Measurements from ENCODE around the gene RAD51D. TPM values are rescaled to one million over a fixed set of nuclear protein-coding genes. Genes with fewer than 3 reads are reported as not detected.
A peak's percentile ranks its signal among the peaks of the same experiment; 100 is the strongest.
"Not testable (repeated sequence)": the region's sequence is repeated elsewhere in the genome, so short reads cannot be mapped to it uniquely, and the experiment has no call there.

RAD51D gene
- total RNA-seq, 1 donor from 2014 or later: 14.8 TPM

GRCh38 chr17:35117984-35118383 is 1.7 kb downstream of the RAD51D start:
- TF ChIP-seq CTCF (IDR thresholded peaks at IDR 0.05): peak; percentile 42
- no peak for DNase-seq (ENCODE audit: extremely low spot score, unreplicated experiment)
- Mint-ChIP-seq H3K9me3 (ENCODE audit: unreplicated experiment) (no peaks in the 10 kb centered on the region), H3K36me3 (ENCODE audit: unreplicated experiment) (no peaks in the 10 kb centered on the region), H3K27me3 (ENCODE audit: unreplicated experiment) (no peaks in the 10 kb centered on the region), H3K4me1 (ENCODE audit: unreplicated experiment) (peaks cover 32% of the 10 kb centered on the region), H3K27ac (ENCODE audit: unreplicated experiment) (peak overlapping the region; percentile 50), H3K4me3 (ENCODE audit: unreplicated experiment) (peak overlapping the region; percentile 82)

- no peak for DNase-seq (ENCODE audit: extremely low spot score, unreplicated experiment)
- Mint-ChIP-seq H3K9me3 (ENCODE audit: unreplicated experiment) (no peaks in the 10 kb centered on the region), H3K4me3 (ENCODE audit: unreplicated experiment) (no peak overlapping the region), H3K36me3 (ENCODE audit: unreplicated experiment) (no peaks in the 10 kb centered on the region), H3K4me1 (ENCODE audit: unreplicated experiment) (peaks cover 32% of the 10 kb centered on the region), H3K27ac (ENCODE audit: unreplicated experiment) (peak overlapping the region; percentile 12), H3K27me3 (ENCODE audit: unreplicated experiment) (no peaks in the 10 kb centered on the region)
- no peak for TF ChIP-seq CTCF (IDR thresholded peaks at IDR 0.05)
Measured at GRCh38 chr17:35116845-35117244, 2.8 kb downstream of the RAD51D start.

DNA sequence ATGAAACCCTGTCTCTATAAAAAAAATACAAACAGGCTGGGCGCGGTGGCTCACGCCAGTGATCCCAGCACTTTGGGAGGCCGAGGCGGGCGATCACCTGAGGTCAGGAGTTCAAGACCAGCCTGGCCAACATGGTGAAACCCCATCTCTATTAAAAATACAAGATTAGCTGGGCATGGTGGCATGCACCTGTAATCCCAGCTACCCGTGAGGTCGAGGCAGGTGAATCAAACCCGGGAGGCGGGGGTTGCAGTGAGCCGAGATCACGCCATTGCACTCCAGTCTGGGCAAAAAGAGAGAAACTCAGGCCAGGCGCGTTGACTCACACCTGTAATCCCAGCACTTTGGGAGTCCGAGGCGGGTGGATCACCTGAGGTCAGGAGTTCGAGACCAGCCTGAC is 8.9 kb downstream of the RAD51D start:
- DNase-seq (ENCODE audit: extremely low spot score, unreplicated experiment); H3K4me3 Mint-ChIP-seq (ENCODE audit: unreplicated experiment); H3K27ac Mint-ChIP-seq (ENCODE audit: unreplicated experiment); H3K27me3 Mint-ChIP-seq (ENCODE audit: unreplicated experiment); H3K9me3 Mint-ChIP-seq (ENCODE audit: unreplicated experiment); H3K4me1 Mint-ChIP-seq (ENCODE audit: unreplicated experiment): not testable (repeated sequence)
- peaks cover 11% of the 10 kb centered on the region for H3K36me3 Mint-ChIP-seq (ENCODE audit: unreplicated experiment)

GRCh38 chr17:35104844-35105450 is 14.7 kb downstream of the RAD51D start:
- no peak overlapping the region for H3K4me3 Mint-ChIP-seq (ENCODE audit: unreplicated experiment)
- no peaks in the 10 kb centered on the region for H3K9me3 Mint-ChIP-seq (ENCODE audit: unreplicated experiment)
- DNase-seq (ENCODE audit: extremely low spot score, unreplicated experiment): no peak
- no peak for TF ChIP-seq CTCF (IDR thresholded peaks at IDR 0.05)
- no peak overlapping the region for H3K27ac Mint-ChIP-seq (ENCODE audit: unreplicated experiment)
- H3K4me1 Mint-ChIP-seq (ENCODE audit: unreplicated experiment): no peaks in the 10 kb centered on the region
- H3K36me3 Mint-ChIP-seq (ENCODE audit: unreplicated experiment): peaks cover 25% of the 10 kb centered on the region
- no peaks in the 10 kb centered on the region for H3K27me3 Mint-ChIP-seq (ENCODE audit: unreplicated experiment)

GRCh38 chr17:35103271-35103670 is 16.4 kb downstream of the RAD51D start:
- no peak for DNase-seq (ENCODE audit: extremely low spot score, unreplicated experiment)
- H3K36me3 Mint-ChIP-seq (ENCODE audit: unreplicated experiment): peaks cover 33% of the 10 kb centered on the region
- H3K4me3 Mint-ChIP-seq (ENCODE audit: unreplicated experiment): no peak overlapping the region
- H3K9me3 Mint-ChIP-seq (ENCODE audit: unreplicated experiment): no peaks in the 10 kb centered on the region
- H3K4me1 Mint-ChIP-seq (ENCODE audit: unreplicated experiment): no peaks in the 10 kb centered on the region
- TF ChIP-seq CTCF (IDR thresholded peaks at IDR 0.05): no peak
- no peak overlapping the region for H3K27ac Mint-ChIP-seq (ENCODE audit: unreplicated experiment)
- no peaks in the 10 kb centered on the region for H3K27me3 Mint-ChIP-seq (ENCODE audit: unreplicated experiment)

- no peaks in the 10 kb centered on the region for H3K4me1 Mint-ChIP-seq (ENCODE audit: unreplicated experiment)
- no peaks in the 10 kb centered on the region for H3K9me3 Mint-ChIP-seq (ENCODE audit: unreplicated experiment)
- peaks cover 33% of the 10 kb centered on the region for H3K36me3 Mint-ChIP-seq (ENCODE audit: unreplicated experiment)
- DNase-seq (ENCODE audit: extremely low spot score, unreplicated experiment): no peak
- no peak for TF ChIP-seq CTCF (IDR thresholded peaks at IDR 0.05)
- no peak overlapping the region for H3K27ac Mint-ChIP-seq (ENCODE audit: unreplicated experiment)
- H3K27me3 Mint-ChIP-seq (ENCODE audit: unreplicated experiment): no peaks in the 10 kb centered on the region
- H3K4me3 Mint-ChIP-seq (ENCODE audit: unreplicated experiment): no peak overlapping the region
Measured at GRCh38 chr17:35101725-35102124, 17.9 kb downstream of the RAD51D start.

Measured in osteocyte (in vitro differentiated cells).